Measurements from ENCODE around the gene DGKQ.

The DGKQ gene

DNA sequence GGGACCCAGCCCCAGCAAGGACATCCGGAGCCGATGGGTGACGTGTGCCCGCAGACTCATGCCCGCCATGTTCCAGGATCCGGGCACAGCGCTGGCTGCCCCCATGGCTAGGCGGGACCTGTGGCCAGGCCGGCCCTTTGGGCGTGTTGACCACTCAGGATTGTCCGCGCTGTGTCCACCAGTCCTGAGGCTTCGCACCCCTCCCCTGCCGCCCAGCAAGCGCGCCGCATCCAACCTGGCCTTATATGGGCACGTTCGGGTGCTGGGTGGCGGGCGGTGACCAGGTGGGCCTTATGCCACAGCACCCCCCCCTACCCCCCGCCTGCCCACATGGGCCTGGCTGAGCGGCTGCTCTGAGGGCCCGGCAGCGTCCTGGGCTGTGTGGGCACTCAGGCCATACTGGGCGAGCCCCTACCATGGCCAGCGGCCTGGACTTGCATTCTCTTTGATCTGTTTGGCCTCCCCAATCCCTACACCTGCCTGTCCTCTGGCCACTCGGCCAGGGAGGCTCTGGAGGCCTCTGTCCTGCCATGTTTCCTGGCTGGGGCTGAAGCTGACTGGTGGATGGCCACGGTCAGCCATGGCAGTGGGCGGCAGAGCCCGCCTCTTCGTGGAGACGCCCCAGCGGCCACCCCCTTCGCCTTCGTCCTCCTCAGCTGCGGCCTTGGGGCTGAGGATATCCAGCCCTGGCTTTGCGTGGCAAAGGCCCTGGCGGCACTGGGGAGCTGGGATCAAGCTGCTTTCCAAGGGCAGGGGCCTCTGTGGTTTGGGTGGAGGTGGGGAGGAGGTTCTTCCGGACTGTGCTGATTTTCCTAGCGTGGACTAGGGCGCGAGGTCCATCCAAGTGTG, 40.1 kb upstream of the DGKQ start:
- peak overlapping the region; percentile 56 for H3K9ac ChIP-seq (ENCODE audit: insufficient read length, low read depth)
- H3K36me3 ChIP-seq (ENCODE audit: insufficient read depth, insufficient read length, low read length), result peaks cover 6% of the 10 kb centered on the region
- DNase-seq (ENCODE audit: low read depth, low spot score), result no peak

DNA sequence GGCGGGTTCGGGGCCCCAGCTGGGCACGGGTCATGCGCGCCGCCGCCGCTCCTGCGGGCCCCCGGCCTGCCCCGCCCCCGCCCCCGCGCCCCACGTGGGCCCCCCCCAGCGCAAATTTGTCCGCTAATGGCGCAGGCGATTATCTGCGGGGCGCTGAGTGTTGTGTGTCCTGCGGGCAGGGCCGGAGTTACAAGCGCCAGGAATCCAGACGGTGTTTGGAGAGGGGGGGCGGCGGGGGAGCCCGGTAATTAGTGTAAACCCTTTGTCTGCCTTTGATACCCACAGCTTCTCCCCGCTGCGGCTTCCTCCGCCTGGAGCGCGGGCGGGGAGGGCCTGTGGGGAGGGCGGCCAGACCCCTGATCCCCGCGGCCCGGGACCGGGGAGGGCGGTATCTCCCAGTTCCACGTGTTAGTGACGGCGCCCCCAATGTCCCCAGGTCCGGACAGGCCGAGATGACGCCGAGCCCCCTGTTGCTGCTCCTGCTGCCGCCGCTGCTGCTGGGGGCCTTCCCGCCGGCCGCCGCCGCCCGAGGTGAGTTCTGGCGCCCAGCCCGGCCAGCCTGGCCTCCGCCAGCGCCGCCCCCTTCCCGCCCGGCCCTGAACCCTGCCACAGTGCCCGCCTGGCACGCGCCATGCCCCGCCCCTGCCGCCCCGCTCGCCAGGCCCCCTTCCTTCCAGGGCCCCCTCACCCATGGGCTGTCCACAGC, 38.8 kb upstream of the DGKQ start:
- Histone ChIP-seq H3K36me3 (ENCODE audit: insufficient read depth, insufficient read length, low read length) (peaks cover 6% of the 10 kb centered on the region), H3K9ac (ENCODE audit: insufficient read length, low read depth) (no peak overlapping the region), H3K4me3 (ENCODE audit: insufficient read length, low read depth) (peak overlapping the region; percentile 21), H3K9me3 (ENCODE audit: insufficient read depth, low read length) (no peaks in the 10 kb centered on the region), H3K4me1 (ENCODE audit: insufficient read depth, insufficient read length) (peaks cover 39% of the 10 kb centered on the region), H3K27me3 (ENCODE audit: insufficient read depth, insufficient read length) (peaks cover 88% of the 10 kb centered on the region)
- no peak for DNase-seq (ENCODE audit: low read depth, low spot score)
- TF ChIP-seq SUZ12 (IDR thresholded peaks at IDR 0.05; ENCODE audit: extremely low read depth, insufficient read depth, insufficient read length), result no peak
- TF ChIP-seq YY1 (IDR thresholded peaks at IDR 0.05; ENCODE audit: insufficient read depth, insufficient read length), result no peak
- no peak for TF ChIP-seq ZNF274 (IDR thresholded peaks at IDR 0.05; ENCODE audit: low read depth, low read length)

More for the DNA sequence above, 40.1 kb upstream of the DGKQ start:
- TF ChIP-seq ZNF274 (IDR thresholded peaks at IDR 0.05; ENCODE audit: low read depth, low read length) (no peak), SUZ12 (IDR thresholded peaks at IDR 0.05; ENCODE audit: extremely low read depth, insufficient read depth, insufficient read length) (no peak), YY1 (IDR thresholded peaks at IDR 0.05; ENCODE audit: insufficient read depth, insufficient read length) (no peak)
- no peaks in the 10 kb centered on the region for H3K9me3 ChIP-seq (ENCODE audit: insufficient read depth, low read length)
- no peak overlapping the region for H3K4me3 ChIP-seq (ENCODE audit: insufficient read length, low read depth)
- peaks cover 88% of the 10 kb centered on the region for H3K27me3 ChIP-seq (ENCODE audit: insufficient read depth, insufficient read length)
- H3K4me1 ChIP-seq (ENCODE audit: insufficient read depth, insufficient read length), result peaks cover 42% of the 10 kb centered on the region

DNA sequence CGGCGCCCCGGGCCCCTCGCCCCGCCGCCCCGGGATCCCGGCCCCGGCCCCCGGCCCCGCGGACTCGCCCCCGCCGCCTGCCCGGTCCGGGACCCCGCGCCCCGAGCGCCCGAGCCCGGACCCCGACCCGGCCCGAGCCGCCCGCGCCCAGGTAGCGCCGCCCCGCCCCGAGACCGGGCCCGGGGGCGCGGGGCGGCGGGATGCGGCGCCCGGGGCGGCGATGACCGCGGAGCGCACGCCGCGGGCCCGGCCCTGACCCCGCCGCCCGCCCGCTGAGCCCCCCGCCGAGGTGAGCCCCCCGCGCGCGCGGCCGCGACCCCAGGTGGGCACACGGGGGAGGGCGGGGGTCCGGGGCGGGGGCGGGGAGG, 38.3 kb upstream of the DGKQ start:
- Histone ChIP-seq H3K4me3 (ENCODE audit: insufficient read length, low read depth) (no peak overlapping the region), H3K27me3 (ENCODE audit: insufficient read depth, insufficient read length) (peaks cover 88% of the 10 kb centered on the region)

DNA sequence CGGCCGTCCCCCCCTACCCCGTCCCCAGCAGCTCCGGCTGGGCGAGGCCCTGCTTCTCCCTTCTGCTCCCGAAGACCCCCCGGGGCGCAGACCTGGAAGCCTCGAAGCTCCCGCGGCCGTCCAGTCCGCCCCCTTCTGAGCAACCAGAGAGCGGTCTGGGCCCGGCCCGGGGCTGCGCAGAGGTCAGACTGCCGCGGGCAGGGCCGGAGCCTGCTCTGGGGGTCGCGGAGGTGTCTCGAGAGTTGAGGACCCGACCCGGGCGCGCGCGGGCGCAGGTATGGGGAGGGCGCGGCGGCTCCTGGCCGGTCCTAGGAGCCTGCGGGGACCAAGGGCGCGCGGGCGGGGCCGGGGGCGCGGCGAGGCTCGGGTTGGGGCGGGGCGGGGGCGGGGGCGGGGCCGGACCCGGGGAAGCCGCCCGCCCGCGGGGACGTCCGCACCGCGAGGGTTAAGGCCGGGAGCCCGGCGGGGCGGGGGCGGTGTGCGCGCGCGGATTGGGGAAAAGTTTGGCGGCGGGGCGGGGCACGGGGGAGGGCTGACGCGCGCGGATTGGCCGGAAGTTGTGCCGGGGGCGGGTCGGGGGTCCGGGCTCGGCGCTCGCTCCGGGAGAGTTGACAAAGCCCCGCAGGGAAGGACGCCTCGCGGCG, 37.8 kb upstream of the DGKQ start, which contains the start of gene FGFRL1:
Gene FGFRL1, plus strand, starts transcription at position 605 of the 644 bp plus-strand sequence. CDS start 860 bp downstream, outside the sequence.
- Histone ChIP-seq H3K4me3 (ENCODE audit: insufficient read length, low read depth) (peak within 1 kb of the TSS; percentile 24), H3K27me3 (ENCODE audit: insufficient read depth, insufficient read length) (peaks cover 88% of the 10 kb centered on the region), H3K9ac (ENCODE audit: insufficient read length, low read depth) (peak within 1 kb of the TSS; percentile 32), H3K36me3 (ENCODE audit: insufficient read depth, insufficient read length, low read length) (peaks cover 6% of the 10 kb centered on the region), H3K4me1 (ENCODE audit: insufficient read depth, insufficient read length) (peaks cover 39% of the 10 kb centered on the region), H3K9me3 (ENCODE audit: insufficient read depth, low read length) (no peaks in the 10 kb centered on the region)
- no peak for TF ChIP-seq SUZ12 (IDR thresholded peaks at IDR 0.05; ENCODE audit: extremely low read depth, insufficient read depth, insufficient read length)
- no peak for TF ChIP-seq YY1 (IDR thresholded peaks at IDR 0.05; ENCODE audit: insufficient read depth, insufficient read length)
- TF ChIP-seq ZNF274 (IDR thresholded peaks at IDR 0.05; ENCODE audit: low read depth, low read length), result no peak
- peak; percentile 58 for DNase-seq (ENCODE audit: low read depth, low spot score)

More for the DNA sequence above, 38.3 kb upstream of the DGKQ start:
- peaks cover 6% of the 10 kb centered on the region for H3K36me3 ChIP-seq (ENCODE audit: insufficient read depth, insufficient read length, low read length)
- no peak for DNase-seq (ENCODE audit: low read depth, low spot score)
- H3K9ac ChIP-seq (ENCODE audit: insufficient read length, low read depth), result no peak overlapping the region
- no peaks in the 10 kb centered on the region for H3K9me3 ChIP-seq (ENCODE audit: insufficient read depth, low read length)
- TF ChIP-seq SUZ12 (IDR thresholded peaks at IDR 0.05; ENCODE audit: extremely low read depth, insufficient read depth, insufficient read length) (no peak), ZNF274 (IDR thresholded peaks at IDR 0.05; ENCODE audit: low read depth, low read length) (no peak), YY1 (IDR thresholded peaks at IDR 0.05; ENCODE audit: insufficient read depth, insufficient read length) (no peak)
- peaks cover 39% of the 10 kb centered on the region for H3K4me1 ChIP-seq (ENCODE audit: insufficient read depth, insufficient read length)

DNA sequence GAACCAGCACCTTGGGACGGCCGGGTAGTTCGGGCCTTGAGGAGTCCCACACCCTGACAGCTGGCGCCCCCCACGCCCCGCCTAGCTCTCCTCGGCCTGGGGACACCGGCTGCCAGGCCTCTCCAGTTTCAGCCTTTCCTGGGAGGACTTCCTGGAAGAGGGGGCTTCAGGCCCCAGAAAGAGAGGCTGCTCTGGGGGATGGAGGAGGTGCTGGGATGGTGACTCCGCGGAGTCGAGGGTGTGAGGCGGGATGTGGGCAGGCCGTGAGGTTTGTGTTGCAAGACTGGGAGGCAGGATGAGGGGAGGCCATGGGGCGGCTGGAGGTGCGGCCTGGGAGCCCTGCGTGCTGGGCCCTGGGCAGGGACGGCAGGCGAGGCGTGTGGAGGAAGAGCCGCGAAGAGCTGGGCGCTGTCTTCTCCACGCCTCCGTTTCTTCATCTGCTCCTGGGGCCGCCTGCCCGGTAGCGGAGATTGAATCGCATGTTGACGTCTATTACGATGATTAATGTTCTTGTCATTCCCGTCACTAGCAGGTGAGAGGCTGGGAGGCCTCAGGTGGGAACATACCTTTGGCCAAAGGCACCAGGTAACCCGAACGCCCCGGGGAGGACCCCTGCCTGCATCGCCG, 37.1 kb upstream of the DGKQ start:
- Histone ChIP-seq H3K27me3 (ENCODE audit: insufficient read depth, insufficient read length) (peaks cover 85% of the 10 kb centered on the region), H3K4me3 (ENCODE audit: insufficient read length, low read depth) (peak overlapping the region; percentile 32), H3K9me3 (ENCODE audit: insufficient read depth, low read length) (no peaks in the 10 kb centered on the region), H3K36me3 (ENCODE audit: insufficient read depth, insufficient read length, low read length) (peaks cover 6% of the 10 kb centered on the region), H3K4me1 (ENCODE audit: insufficient read depth, insufficient read length) (peaks cover 34% of the 10 kb centered on the region), H3K9ac (ENCODE audit: insufficient read length, low read depth) (peak overlapping the region; percentile 32)
- peak; percentile 64 for TF ChIP-seq SUZ12 (IDR thresholded peaks at IDR 0.05; ENCODE audit: extremely low read depth, insufficient read depth, insufficient read length)
- no peak for TF ChIP-seq ZNF274 (IDR thresholded peaks at IDR 0.05; ENCODE audit: low read depth, low read length)
- no peak for DNase-seq (ENCODE audit: low read depth, low spot score)

DNA sequence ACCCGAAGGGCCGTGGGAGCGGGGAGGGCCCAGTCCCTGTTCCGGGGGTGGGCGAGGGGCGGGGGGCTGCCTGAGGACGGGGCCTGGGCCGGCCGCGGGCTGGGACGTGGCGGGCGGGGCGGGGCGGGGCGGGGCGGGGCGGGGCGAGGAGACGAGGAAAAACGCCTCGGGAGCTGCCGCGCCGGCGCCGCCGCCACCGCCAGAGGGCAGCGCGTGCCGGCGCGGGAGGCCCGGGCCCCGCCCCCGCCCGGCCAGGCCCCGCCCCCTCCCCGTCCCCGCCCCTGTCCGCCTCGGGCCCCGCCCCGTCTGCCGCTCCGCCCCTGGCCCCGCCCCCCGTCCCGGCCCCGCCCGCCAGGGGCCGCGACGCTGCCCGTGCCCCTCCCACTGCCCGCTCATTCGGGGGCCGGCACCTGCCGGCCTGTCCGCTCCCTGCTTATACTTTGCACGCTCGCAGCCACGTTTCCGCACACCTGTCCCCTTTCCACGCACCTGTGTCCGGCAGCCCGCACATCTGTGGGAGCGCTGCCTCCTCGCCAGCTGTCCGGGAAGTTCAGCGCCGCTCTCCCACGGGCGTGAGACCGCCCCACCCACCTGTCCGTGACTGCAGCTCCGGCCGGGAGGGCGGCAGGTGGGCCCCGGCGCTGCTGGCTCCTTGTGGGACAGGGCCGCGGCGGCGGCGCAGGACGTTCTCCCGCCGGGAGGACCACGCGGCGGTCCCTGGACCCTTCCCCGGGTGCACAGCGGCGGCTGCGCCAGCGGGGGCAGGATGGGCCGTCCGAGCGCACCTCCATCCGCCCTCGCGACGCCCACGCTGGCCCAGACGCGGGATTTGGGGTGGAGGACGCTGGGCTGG, 36.4 kb upstream of the DGKQ start:
- peak overlapping the region; percentile 51 for H3K9ac ChIP-seq (ENCODE audit: insufficient read length, low read depth)
- TF ChIP-seq YY1 (IDR thresholded peaks at IDR 0.05; ENCODE audit: insufficient read depth, insufficient read length), result no peak
- TF ChIP-seq ZNF274 (IDR thresholded peaks at IDR 0.05; ENCODE audit: low read depth, low read length), result no peak
- TF ChIP-seq SUZ12 (IDR thresholded peaks at IDR 0.05; ENCODE audit: extremely low read depth, insufficient read depth, insufficient read length), result no peak
- H3K36me3 ChIP-seq (ENCODE audit: insufficient read depth, insufficient read length, low read length), result peaks cover 6% of the 10 kb centered on the region
- H3K4me1 ChIP-seq (ENCODE audit: insufficient read depth, insufficient read length), result peaks cover 28% of the 10 kb centered on the region
- DNase-seq (ENCODE audit: low read depth, low spot score), result no peak
- H3K4me3 ChIP-seq (ENCODE audit: insufficient read length, low read depth), result peak overlapping the region; percentile 46
- H3K9me3 ChIP-seq (ENCODE audit: insufficient read depth, low read length), result no peaks in the 10 kb centered on the region
- H3K27me3 ChIP-seq (ENCODE audit: insufficient read depth, insufficient read length), result peaks cover 85% of the 10 kb centered on the region

All from NT2/D1 (cell line).